Epithelial cell of esophagus (primary cell): ENCODE measurements around the gene PRKAG1.

Source experiments
- DNase-seq: peaks from one replicate; pipeline ENCODE4 v3.0.0; 2010; ENCODE audit warnings: low read depth
- H3K4me3 ChIP-seq: 2 replicates; pipeline ENCODE4 v1.5.1; 2011; ENCODE audit warnings: mild to moderate bottlenecking, low read length, control low read depth
- CTCF ChIP-seq: IDR thresholded peaks from 2 replicates; pipeline ENCODE4 v1.5.1; 2011; ENCODE audit warnings: low read depth, mild to moderate bottlenecking, low read length, control low read depth, inconsistent platforms; ENCODE audit not compliant: insufficient read depth; ENCODE audit errors: missing control alignments

The PRKAG1 gene

GRCh38 chr12:48996794-48997718, 21.5 kb downstream of the PRKAG1 start:
- peak overlapping the region; percentile 8 for H3K4me3 ChIP-seq
- peak; percentile 83 for TF ChIP-seq CTCF
- peak; percentile 73 for DNase-seq

DNA sequence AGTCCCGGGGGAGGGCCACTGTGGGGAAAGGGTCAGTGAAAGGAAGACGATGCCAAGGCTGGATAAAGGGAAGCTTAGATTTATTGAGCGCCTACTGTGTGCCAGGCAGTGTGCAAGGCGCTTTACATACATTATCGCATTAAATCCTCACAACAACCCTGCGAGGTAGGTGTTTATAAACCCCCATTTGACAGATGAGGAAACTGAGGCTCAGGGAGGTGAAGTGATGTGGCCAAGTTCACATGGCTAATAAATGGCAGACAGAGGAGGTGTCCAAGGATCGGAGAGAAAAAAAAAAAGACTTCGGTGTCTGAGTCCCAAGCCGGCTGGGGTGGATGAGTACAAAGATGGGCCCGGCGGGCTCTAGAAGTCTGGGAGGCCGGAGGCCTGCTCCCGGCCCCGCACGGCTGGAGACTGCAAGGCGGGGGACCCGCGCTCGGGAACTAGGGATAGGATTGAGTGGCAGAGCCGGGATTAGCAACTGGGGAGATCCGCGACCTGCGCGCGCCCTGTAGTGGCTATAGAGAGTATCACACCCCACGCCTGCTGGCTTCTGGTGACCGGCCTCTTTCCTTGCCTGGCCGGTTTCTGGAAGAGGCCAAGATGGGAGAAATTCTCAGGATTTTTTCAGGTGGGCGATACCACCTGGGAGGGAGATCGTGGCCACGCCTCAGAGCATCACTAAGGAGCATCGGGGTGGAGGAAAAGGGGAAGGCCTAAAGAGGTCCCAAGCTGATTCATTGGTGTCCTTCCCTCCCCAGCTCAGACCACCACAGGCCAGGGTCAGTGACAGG, 23.3 kb downstream of the PRKAG1 start:
- peak overlapping the region; percentile 33 for H3K4me3 ChIP-seq
- DNase-seq = peak; percentile 83
- TF ChIP-seq CTCF = peak; percentile 82

GRCh38 chr12:48994224-48995085, 24.1 kb downstream of the PRKAG1 start:
- no peak overlapping the region for H3K4me3 ChIP-seq
- DNase-seq = no peak
- TF ChIP-seq CTCF = no peak

GRCh38 chr12:48993787-48994186, 24.8 kb downstream of the PRKAG1 start:
- TF ChIP-seq CTCF = no peak
- no peak overlapping the region for H3K4me3 ChIP-seq
- peak; percentile 64 for DNase-seq

DNA sequence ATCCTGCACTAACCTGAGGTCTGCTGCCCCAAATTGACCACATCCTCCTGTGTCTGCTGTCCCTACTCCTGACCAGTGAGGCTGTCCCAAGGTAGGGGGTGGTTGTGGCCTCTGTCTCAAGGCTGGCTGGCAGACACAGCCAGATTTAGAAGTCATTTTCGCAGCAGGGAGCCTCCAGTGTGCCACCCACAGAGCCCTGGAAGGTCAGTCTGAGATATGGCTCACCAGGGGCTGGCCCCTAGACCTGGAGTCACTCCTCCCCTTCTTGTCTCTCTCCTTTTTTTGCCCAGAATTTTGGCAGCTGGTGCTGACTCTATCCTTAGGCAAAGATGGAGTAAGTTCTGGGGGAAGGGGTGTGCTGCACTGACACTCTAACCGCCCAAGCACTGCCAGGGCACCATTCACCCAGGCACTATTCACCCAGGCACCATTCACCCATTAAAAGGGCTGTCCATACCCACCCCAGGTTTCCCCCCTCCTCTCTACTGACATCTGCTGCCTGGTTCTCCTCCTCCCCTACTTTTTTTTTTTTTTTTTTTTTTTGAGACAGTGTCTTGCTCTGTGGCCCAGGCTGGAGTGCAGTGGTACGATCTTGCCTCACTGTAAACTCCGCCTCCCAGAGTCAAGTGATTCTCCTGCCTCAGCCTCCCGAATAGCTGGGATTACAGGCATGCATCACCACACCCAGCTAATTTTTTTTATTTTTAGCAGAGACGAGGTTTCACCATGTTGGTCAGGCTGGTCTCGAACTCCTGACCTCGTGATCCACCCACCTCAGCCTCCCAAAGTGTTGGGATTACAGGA, 27.1 kb downstream of the PRKAG1 start:
- no peak overlapping the region for H3K4me3 ChIP-seq
- no peak for TF ChIP-seq CTCF
- DNase-seq = no peak

DNA sequence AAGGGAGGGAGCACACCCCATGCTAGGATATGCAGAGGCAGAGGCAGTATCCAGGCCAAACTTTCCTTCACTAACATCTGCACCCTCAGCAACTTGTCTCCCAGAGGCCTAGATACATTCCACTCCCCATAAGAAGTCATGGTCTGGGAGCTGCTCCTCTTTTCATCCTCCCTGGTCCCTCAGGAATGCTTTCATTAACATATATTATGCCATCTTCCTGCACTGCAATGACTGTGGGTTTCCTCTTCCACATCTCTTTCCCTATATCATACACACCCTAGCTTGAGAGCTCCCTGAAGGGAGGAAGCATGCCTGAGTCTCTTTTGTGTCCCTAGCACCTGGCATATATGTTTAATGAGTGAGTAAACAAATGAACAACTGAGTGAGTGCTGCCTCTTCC, 28.0 kb downstream of the PRKAG1 start:
- no peak for TF ChIP-seq CTCF
- DNase-seq = no peak
- no peak overlapping the region for H3K4me3 ChIP-seq
